OCI-LY1 (cell line): ENCODE data around the gene CCDC187.

Experiments used
- H2AFZ ChIP-seq: fragments of 200-600 bp; sonication (generic), shearing (Covaris generic); 2 replicates; pipeline ENCODE4 v1.6.0; 2014; ENCODE audit warnings: antibody characterized with exemption, mild to moderate bottlenecking, low read length
- H3F3A ChIP-seq: fragments of 200-600 bp; sonication (generic), shearing (Covaris generic); 2 replicates; pipeline ENCODE4 v1.6.0; 2014; ENCODE audit warnings: mild to moderate bottlenecking, antibody characterized with exemption, low read length, moderate library complexity; ENCODE audit not compliant: insufficient read depth
- H3K27ac ChIP-seq: fragments of 200-600 bp; sonication (generic); 2 replicates; pipeline ENCODE4 v1.5.1; 2014; ENCODE audit warnings: low read length, mixed run types, mild to moderate bottlenecking, low read depth; ENCODE audit not compliant: poor library complexity, severe bottlenecking
- H3K27me3 ChIP-seq: fragments of 200-600 bp; sonication (generic); 2 replicates; pipeline ENCODE4 v1.6.0; 2014; ENCODE audit warnings: antibody characterized with exemption, mild to moderate bottlenecking, low read length, moderate library complexity; ENCODE audit not compliant: insufficient read depth
- H3K36me3 ChIP-seq: fragments of 200-600 bp; sonication (generic); 2 replicates; pipeline ENCODE4 v1.6.1; 2014; ENCODE audit warnings: mild to moderate bottlenecking, antibody characterized with exemption, low read length, moderate library complexity, mixed read lengths; ENCODE audit not compliant: insufficient read depth
- H3K4me1 ChIP-seq: fragments of 200-600 bp; sonication (generic); 2 replicates; pipeline ENCODE4 v1.5.1; 2014; ENCODE audit warnings: mild to moderate bottlenecking, low read length, moderate library complexity; ENCODE audit not compliant: insufficient read depth, severe bottlenecking
- H3K4me2 ChIP-seq: fragments of 200-600 bp; sonication (generic), shearing (Covaris generic); 2 replicates; pipeline ENCODE4 v1.6.1; 2014; ENCODE audit warnings: low read length
- H3K4me3 ChIP-seq: fragments of 200-600 bp; sonication (generic); 2 replicates; pipeline ENCODE4 v1.5.1; 2014; ENCODE audit warnings: low read length, low read depth, mild to moderate bottlenecking, mixed read lengths; ENCODE audit not compliant: poor library complexity, severe bottlenecking
- H3K79me2 ChIP-seq: fragments of 200-600 bp; shearing (Covaris generic); 2 replicates; pipeline ENCODE4 v1.6.1; 2016; ENCODE audit warnings: mixed run types, low read length, mixed read lengths; ENCODE audit not compliant: insufficient read depth
- H3K9ac ChIP-seq: fragments of 200-600 bp; sonication (generic), shearing (Covaris generic); 2 replicates; pipeline ENCODE4 v1.6.1; 2014; ENCODE audit warnings: mild to moderate bottlenecking, low read length, mixed read lengths
- H3K9me2 ChIP-seq: fragments of 200-600 bp; sonication (generic), shearing (Covaris generic); 2 replicates; pipeline ENCODE4 v1.6.1; 2014; ENCODE audit warnings: low read depth, mild to moderate bottlenecking, low read length, mixed read lengths
- H3K9me3 ChIP-seq: fragments of 200-600 bp; shearing (Covaris generic); 2 replicates; pipeline ENCODE4 v1.6.1; 2014; ENCODE audit warnings: low read length, mixed read lengths
- H4K20me1 ChIP-seq: fragments of 200-600 bp; sonication (generic), shearing (Covaris generic); 2 replicates; pipeline ENCODE4 v1.6.0; 2016; ENCODE audit warnings: mild to moderate bottlenecking, low read length; ENCODE audit not compliant: insufficient read depth
- CTCF ChIP-seq: fragments of 200-600 bp; sonication (generic), shearing (Covaris generic); IDR thresholded peaks from 2 replicates; pipeline ENCODE4 v1.5.1; 2017; ENCODE audit warnings: mild to moderate bottlenecking, antibody characterized with exemption, low read length, moderate library complexity, mixed read lengths
- EZH2 ChIP-seq: fragments of 200-600 bp; sonication (generic), shearing (Covaris generic); IDR thresholded peaks from 2 replicates; pipeline ENCODE4 v1.8.0; 2017; ENCODE audit warnings: borderline replicate concordance, mixed run types, mild to moderate bottlenecking, antibody characterized with exemption, low read length, moderate library complexity, mixed read lengths

Gene CCDC187

GRCh38 chr9:136274786-136275654 lies 28.9 kb downstream of the CCDC187 start:
- no peaks in the 10 kb centered on the region for H3K79me2 ChIP-seq
- no peak overlapping the region for H3K4me3 ChIP-seq
- TF ChIP-seq CTCF (no peak), EZH2 (no peak)
- H3K4me2 ChIP-seq: no peak overlapping the region
- peaks cover 18% of the 10 kb centered on the region for H3K27me3 ChIP-seq
- no peaks in the 10 kb centered on the region for H3F3A ChIP-seq
- no peaks in the 10 kb centered on the region for H3K4me1 ChIP-seq
- H3K27ac ChIP-seq: no peak overlapping the region
- H2AFZ ChIP-seq: no peak overlapping the region
- no peaks in the 10 kb centered on the region; the same call in 1 of the 2 replicates for H3K36me3 ChIP-seq
- H3K9me2 ChIP-seq: no peaks in the 10 kb centered on the region
- H3K9me3 ChIP-seq: no peaks in the 10 kb centered on the region
- no peak overlapping the region for H3K9ac ChIP-seq
- H4K20me1 ChIP-seq: no peaks in the 10 kb centered on the region

DNA sequence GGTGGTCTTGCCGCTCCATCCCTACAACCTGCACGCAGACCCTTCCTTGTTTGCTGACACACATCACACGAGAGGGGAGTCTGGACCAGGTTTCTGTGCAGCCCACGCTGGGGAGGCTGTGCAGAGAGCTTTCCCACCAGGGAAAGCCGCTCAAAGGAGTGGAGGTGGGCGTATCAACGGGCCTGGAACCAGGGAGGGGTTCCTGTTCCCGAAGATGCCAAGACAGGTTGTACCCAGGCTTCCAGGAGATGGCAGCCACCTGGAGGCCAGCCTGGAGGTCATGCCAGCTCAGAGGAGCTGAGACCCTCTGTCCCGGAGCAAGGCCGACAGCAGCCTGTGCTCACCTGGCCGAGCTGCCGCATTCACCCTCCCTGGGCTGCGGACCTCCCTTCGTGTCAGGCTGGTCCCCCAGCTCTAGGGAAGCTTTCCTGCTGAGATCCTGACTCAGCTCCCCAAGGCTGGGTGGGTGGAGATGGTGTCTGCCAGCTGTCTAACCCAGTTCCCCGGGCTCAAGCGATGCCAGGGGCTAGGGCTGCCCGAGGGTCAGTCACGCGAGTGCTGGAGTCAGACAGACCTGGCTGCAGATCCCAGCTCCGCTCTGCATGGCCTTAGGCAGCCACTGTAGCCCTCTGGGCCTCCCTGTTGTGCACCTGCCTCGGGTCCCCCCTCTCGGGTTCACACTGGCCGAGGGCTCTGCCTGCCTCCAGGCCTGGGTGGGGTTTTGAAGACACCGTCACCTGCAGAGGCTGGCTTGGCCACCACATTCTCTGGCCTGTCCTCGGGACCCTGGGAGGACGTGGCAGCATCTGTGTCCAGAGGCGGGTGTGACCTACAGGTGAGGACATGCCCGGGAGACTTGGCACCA lies 29.7 kb downstream of the CCDC187 start:
- no peaks in the 10 kb centered on the region for H3K9me3 ChIP-seq
- H3F3A ChIP-seq: no peaks in the 10 kb centered on the region
- H3K27ac ChIP-seq: no peak overlapping the region
- H3K27me3 ChIP-seq: peaks cover 19% of the 10 kb centered on the region
- no peaks in the 10 kb centered on the region for H3K9me2 ChIP-seq
- no peak overlapping the region for H3K4me2 ChIP-seq
- no peaks in the 10 kb centered on the region for H4K20me1 ChIP-seq
- no peaks in the 10 kb centered on the region; the same call in 1 of the 2 replicates for H3K36me3 ChIP-seq
- no peaks in the 10 kb centered on the region for H3K4me1 ChIP-seq
- TF ChIP-seq EZH2 (no peak), CTCF (no peak)
- no peak overlapping the region for H3K9ac ChIP-seq
- H3K79me2 ChIP-seq: no peaks in the 10 kb centered on the region
- no peak overlapping the region for H2AFZ ChIP-seq
- H3K4me3 ChIP-seq: no peak overlapping the region

- no peak overlapping the region for H2AFZ ChIP-seq
- H3F3A ChIP-seq: no peaks in the 10 kb centered on the region
- H4K20me1 ChIP-seq: no peaks in the 10 kb centered on the region
- TF ChIP-seq EZH2: no peak
- TF ChIP-seq CTCF: no peak
- H3K4me3 ChIP-seq: no peak overlapping the region
- H3K9me2 ChIP-seq: no peaks in the 10 kb centered on the region
- no peak overlapping the region for H3K27ac ChIP-seq
- no peaks in the 10 kb centered on the region for H3K79me2 ChIP-seq
- H3K27me3 ChIP-seq: peaks cover 19% of the 10 kb centered on the region
- H3K4me2 ChIP-seq: no peak overlapping the region
- H3K36me3 ChIP-seq: no peaks in the 10 kb centered on the region; the same call in 1 of the 2 replicates
- no peaks in the 10 kb centered on the region for H3K9me3 ChIP-seq
- no peak overlapping the region for H3K9ac ChIP-seq
- H3K4me1 ChIP-seq: no peaks in the 10 kb centered on the region
These were observed 30.5 kb downstream of the CCDC187 start for GRCh38 chr9:136273244-136273865.
